Heart right ventricle (tissue), 16 donors: ENCODE measurements around the gene AREL1. TPM values are rescaled to one million over a fixed set of nuclear protein-coding genes. Genes with fewer than 3 reads are reported as not detected.

ENCODE experiments used
- ATAC-seq, 8 donors: fragments of 200-7000 bp; cut with Tn5 transposase; one replicate each; pipeline ENCODE4 v1.9.1; 2020; ENCODE audit warnings: mild to moderate bottlenecking in 8 of 8, moderate library complexity in 8 of 8, moderate number of reproducible peaks in 1 of 8
- DNase-seq, 2 donors: peaks; one replicate each; pipeline ENCODE4 v3.0.0-alpha.2; 2020
- H3K27ac ChIP-seq, 10 donors: fragments of 200-600 bp; sonication (generic) in 2 of 10; one replicate each; pipeline versions ENCODE4 v1.5.0 to v1.8.0; 2020 to 2022; ENCODE audit warnings: mild to moderate bottlenecking in 3 of 10
- H3K27me3 ChIP-seq, 7 donors: fragments of 200-600 bp; one replicate each; pipeline ENCODE4 v1.8.0; 2021 to 2022; ENCODE audit warnings: mild to moderate bottlenecking in 2 of 7
- H3K36me3 ChIP-seq, 9 donors: fragments of 200-600 bp; sonication (generic) in 1 of 9; one replicate each; pipeline versions ENCODE4 v1.5.0 to v1.8.0; 2020 to 2022; ENCODE audit warnings: mild to moderate bottlenecking in 2 of 9
- H3K4me1 ChIP-seq, 9 donors: fragments of 200-600 bp; sonication (generic) in 1 of 9; one replicate each; pipeline versions ENCODE4 v1.5.0 to v1.8.0; 2020 to 2022; ENCODE audit warnings: mild to moderate bottlenecking in 4 of 9
- H3K4me3 ChIP-seq, 10 donors: fragments of 200-600 bp; sonication (generic) in 2 of 10; one replicate each; pipeline versions ENCODE4 v1.5.0 to v1.8.0; 2020 to 2022; ENCODE audit warnings: mild to moderate bottlenecking in 7 of 10, moderate library complexity in 2 of 10
- H3K9me3 ChIP-seq, 11 donors: fragments of 200-600 bp in 10 of 11; sonication (generic) in 2 of 11; one replicate each; pipeline versions ENCODE4 v1.5.0 to v1.8.0; 2013 to 2022; ENCODE audit warnings: mild to moderate bottlenecking in 2 of 11, control low read depth in 1 of 11, moderate library complexity in 1 of 11
- CTCF ChIP-seq, 9 donors: fragments of 200-600 bp; sonication (generic) in 2 of 9; IDR thresholded peaks; one replicate each; pipeline versions ENCODE4 v1.5.0 to v1.8.0; 2021 to 2022; ENCODE audit warnings: antibody characterized with exemption in 9 of 9, mild to moderate bottlenecking in 5 of 9, moderate library complexity in 1 of 9
- WGBS, 2 donors: extraction: QIAGEN DNeasy Blood & Tissue Kit; methylation state at CpG; one replicate each; pipeline ENCODE4 v1.1.7; 2013; ENCODE audit warnings: inconsistent platforms in 1 of 2; 5-methylcytosine and 5-hydroxymethylcytosine counted together
- intact Hi-C, 10 donors: fragments of 100-400 bp; cut with DNase I; formaldehyde crosslinking; loops; one replicate each; pipeline versions ENCODE4 v1.11.1 to v1.14.2; 2022
- polyA plus RNA-seq, 2 donors: library from polyadenylated mRNA; stranded (reverse); fragments of 200-250 nt; gene quantifications; one replicate each; pipeline ENCODE4 v1.2.3, GENCODE V29; 2013
- total RNA-seq, 10 donors: library from RNA; stranded (reverse); fragmentation: NEBNext Ultra II Directional in 3 of 10; extraction: Animal tissue kit (Norgen Biotek cat#: 25700) in 3 of 10; gene quantifications; one replicate each; pipeline versions ENCODE4 v1.2.1 to v1.2.4, GENCODE V29; 2021 to 2023
- donor health status: Arrhythmogenic right ventricular cardiomyopathy.
- donor health status: ischemic (EF 13 %, LVEDD 7.1; RV severe dilation, severe dysfunction).
- donor health status: healthy with polysubstance abuse.
- donor health status: DM: no; HTN: yes; CAD: no.
- donor health status: DM: no; HTN: no; CAD: no.
- donor health status: ischemic (EF 25% LVEDD 6.9; RV normal size, moderate dysfunction).
- donor health status: ischemic (EF 25% LVEDD 5.7; RV mildly dilated, moderate dysfunction).
- donor health status: healthy.
- donor health status: DM: yes; HTN: yes; CAD: no.
- donor health status: Ischemic cardiomyopathy.
- donor health status: ischemic (EF 35%, LVEDD 5.7; RV mildly dilated, moderate dysfunction).
- donor health status: nonischemic (EF 11% LVEDD 7.7; RV severe dilation, severe dysfunction).
- donor health status: DM: yes; HTN: yes; CAD: no.
- donor health status: PGD.
- donor health status: ischemic (EF 29% LVEDD 5.4; RV normal size, mild dysfunction).
- donor health status: nonischemic (EF 23%, LVEDD 6.1; RV moderate dilation, normal function).

Gene AREL1
- total and polyA plus RNA-seq, 12 donors: 8.8 to 27.2 (median 20.7) TPM

GRCh38 chr14:74663884-74664283 is 49.0 kb downstream of the AREL1 start:
- Histone ChIP-seq H3K27me3 (no peaks in the 10 kb centered on the region), H3K9me3 (no peaks in the 10 kb centered on the region), H3K36me3 (peaks cover 0 to 98% (median 32%) of the 10 kb centered on the region in 9 donors), H3K4me1 (peaks cover 0 to 31% (median 12%) of the 10 kb centered on the region in 9 donors), H3K4me3 (no peak overlapping the region), H3K27ac (peak overlapping the region in 7 of 10 donors; percentile 10 to 76 (median 52))
- peak in 1 of 2 donors; percentile 46 for DNase-seq
- peak in 2 of 9 donors; percentile 22 to 27 for TF ChIP-seq CTCF (IDR thresholded peaks at IDR 0.05)
- WGBS, 2 donors: 74 to 82% methylated on average over 7 of the region's 7 CpGs
- peak; percentile 35 to 94 (median 81) for ATAC-seq
- intact Hi-C loops: loop anchor here in 1 of 10 donors (5.0 kb wide), 1 partner anchor 47 kb away; no protein-coding TSS in a partner anchor

DNA sequence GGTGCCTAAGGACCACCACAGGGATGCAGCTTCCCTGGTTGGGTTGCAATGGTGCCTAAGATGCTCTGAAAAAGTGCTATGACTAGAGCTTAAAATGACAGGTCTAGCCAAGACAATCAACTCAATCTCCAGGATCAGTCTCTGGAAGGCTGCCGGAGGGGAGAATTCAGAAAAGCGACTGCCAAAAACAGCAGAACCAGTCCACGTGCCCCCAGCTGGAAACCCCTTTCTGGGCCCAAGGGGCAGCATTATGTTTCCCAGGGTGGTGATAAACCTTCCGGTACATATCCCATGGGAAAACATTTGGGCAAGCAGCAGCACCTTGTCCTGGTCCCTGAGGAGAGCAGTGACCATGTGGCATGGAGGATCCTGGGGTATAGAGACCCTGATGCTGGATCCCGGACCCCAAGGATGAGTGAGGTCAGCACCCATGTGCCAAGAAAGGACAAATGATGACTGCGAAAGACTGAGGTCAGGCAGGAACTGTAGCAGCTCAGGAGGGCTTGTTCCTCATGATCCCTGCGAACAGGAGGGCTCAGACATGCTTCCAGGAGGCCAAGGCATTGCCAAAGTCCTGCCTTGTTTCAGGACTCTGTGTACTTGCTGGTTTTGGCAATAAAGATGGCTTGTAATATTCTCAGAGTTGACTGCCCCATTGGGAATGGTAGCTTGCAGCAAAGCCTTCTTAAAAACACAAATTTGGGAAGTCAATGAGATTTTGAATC is 51.0 kb downstream of the AREL1 start:
- peaks cover 0 to 31% (median 12%) of the 10 kb centered on the region in 9 donors for H3K4me1 ChIP-seq
- TF ChIP-seq CTCF (IDR thresholded peaks at IDR 0.05): no peak
- 78 to 89% methylated on average over 7 of the region's 7 CpGs for WGBS, 2 donors
- intact Hi-C loops: loop anchor here in 1 of 10 donors (5.0 kb wide), 1 partner anchor 45 kb away; no protein-coding TSS in a partner anchor
- no peak overlapping the region for H3K4me3 ChIP-seq
- H3K27ac ChIP-seq: peak overlapping the region in 9 of 10 donors; percentile 30 to 76 (median 54)
- peaks cover 0 to 88% (median 24%) of the 10 kb centered on the region in 9 donors for H3K36me3 ChIP-seq
- H3K9me3 ChIP-seq: no peaks in the 10 kb centered on the region
- ATAC-seq (peak in 7 of 8 donors; percentile 20 to 82 (median 72)), DNase-seq (peak in 1 of 2 donors; percentile 39)
- no peaks in the 10 kb centered on the region for H3K27me3 ChIP-seq

DNA sequence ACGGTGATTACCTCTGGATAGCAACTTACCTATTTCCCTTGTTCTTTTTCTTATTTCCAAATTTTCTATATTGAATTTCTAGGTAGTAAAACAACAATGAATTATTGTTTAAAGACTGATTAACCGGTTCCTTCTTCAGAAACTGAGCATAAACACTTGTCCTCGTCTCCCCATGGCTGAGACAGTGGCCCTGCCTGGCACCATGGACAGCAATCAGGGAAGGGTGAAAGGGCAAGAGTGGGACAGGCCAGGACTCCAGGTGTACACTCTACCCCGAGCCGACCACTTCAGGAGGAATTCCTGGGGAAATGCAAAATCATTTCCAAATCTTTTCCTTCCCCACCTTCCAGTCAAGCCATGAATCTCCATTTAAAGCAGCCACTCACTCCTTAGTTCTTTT is 52.0 kb downstream of the AREL1 start:
- no peak overlapping the region for H3K4me3 ChIP-seq
- peaks cover 0 to 31% (median 12%) of the 10 kb centered on the region in 9 donors for H3K4me1 ChIP-seq
- H3K9me3 ChIP-seq: no peaks in the 10 kb centered on the region
- no peak for ATAC-seq
- no peak for DNase-seq
- intact Hi-C loops: loop anchor here in 1 of 10 donors (5.0 kb wide), 1 partner anchor 44 kb away; no protein-coding TSS in a partner anchor
- no peak for TF ChIP-seq CTCF (IDR thresholded peaks at IDR 0.05)
- WGBS, 2 donors: 76 to 89% methylated on average over 5 of the region's 5 CpGs
- peak overlapping the region in 5 of 10 donors; percentile 33 to 64 (median 61) for H3K27ac ChIP-seq
- peaks cover 0 to 88% (median 17%) of the 10 kb centered on the region in 9 donors for H3K36me3 ChIP-seq
- no peaks in the 10 kb centered on the region for H3K27me3 ChIP-seq

- peaks cover 0 to 84% (median 17%) of the 10 kb centered on the region in 9 donors for H3K36me3 ChIP-seq
- ATAC-seq: no peak
- TF ChIP-seq CTCF (IDR thresholded peaks at IDR 0.05): no peak
- no peak overlapping the region for H3K27ac ChIP-seq
- WGBS, 2 donors: 90 to 92% methylated on average over 3 of the region's 3 CpGs
- H3K9me3 ChIP-seq: no peaks in the 10 kb centered on the region
- intact Hi-C loops: loop anchor here in 1 of 10 donors (5.0 kb wide), 1 partner anchor 43 kb away; no protein-coding TSS in a partner anchor
- DNase-seq: no peak
- H3K4me1 ChIP-seq: peaks cover 0 to 31% (median 12%) of the 10 kb centered on the region in 9 donors
- no peak overlapping the region for H3K4me3 ChIP-seq
- no peaks in the 10 kb centered on the region for H3K27me3 ChIP-seq
These were observed 52.7 kb downstream of the AREL1 start for GRCh38 chr14:74660167-74660566.
